Measurements from ENCODE around the gene CCNT1.

The CCNT1 gene

DNA sequence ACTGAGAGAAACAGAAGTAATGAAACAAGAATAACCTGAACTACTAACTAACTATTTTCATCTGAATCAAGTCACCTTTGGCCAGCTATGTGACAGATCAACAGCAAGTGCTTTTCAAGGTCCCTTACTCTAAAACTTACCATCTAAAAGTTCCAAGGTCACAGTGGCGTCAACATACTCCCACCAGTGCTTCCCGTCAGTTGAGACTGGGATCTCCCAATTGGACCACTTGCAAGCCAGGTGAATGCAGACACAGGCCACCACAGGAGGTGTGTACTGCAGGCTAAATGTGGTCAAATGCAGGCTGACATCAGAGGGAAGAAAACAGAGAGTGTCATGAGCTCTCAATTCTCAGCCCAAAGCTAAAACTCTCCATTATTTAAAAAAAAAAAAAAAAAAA lies 20.6 kb downstream of the CCNT1 start:
- Histone ChIP-seq H2AFZ (ENCODE audit: low read depth) (no peak overlapping the region), H3K4me2 (no peak overlapping the region), H3K4me1 (ENCODE audit: low read depth, poor library complexity, severe bottlenecking) (peaks cover 10% of the 10 kb centered on the region), H3K27ac (no peak overlapping the region), H4K20me1 (ENCODE audit: insufficient read depth) (no peaks in the 10 kb centered on the region; the same call in 1 of the 2 replicates), H3K27me3 (ENCODE audit: insufficient read depth, low read depth) (no peaks in the 10 kb centered on the region), H3K79me2 (ENCODE audit: insufficient read depth, low read depth) (0 out of 2 replicates have a peak, but pooled peaks cover 17% of the 10 kb centered on the region), H3K9ac (no peak overlapping the region), H3K36me3 (ENCODE audit: insufficient read depth) (peaks cover 35% of the 10 kb centered on the region; the same call in 1 of the 2 replicates), H3K4me3 (IDR thresholded peaks at IDR 0.05; ENCODE audit: insufficient read depth, low read depth, low read length) (no peak overlapping the region)
- TF ChIP-seq, protein P1, sequence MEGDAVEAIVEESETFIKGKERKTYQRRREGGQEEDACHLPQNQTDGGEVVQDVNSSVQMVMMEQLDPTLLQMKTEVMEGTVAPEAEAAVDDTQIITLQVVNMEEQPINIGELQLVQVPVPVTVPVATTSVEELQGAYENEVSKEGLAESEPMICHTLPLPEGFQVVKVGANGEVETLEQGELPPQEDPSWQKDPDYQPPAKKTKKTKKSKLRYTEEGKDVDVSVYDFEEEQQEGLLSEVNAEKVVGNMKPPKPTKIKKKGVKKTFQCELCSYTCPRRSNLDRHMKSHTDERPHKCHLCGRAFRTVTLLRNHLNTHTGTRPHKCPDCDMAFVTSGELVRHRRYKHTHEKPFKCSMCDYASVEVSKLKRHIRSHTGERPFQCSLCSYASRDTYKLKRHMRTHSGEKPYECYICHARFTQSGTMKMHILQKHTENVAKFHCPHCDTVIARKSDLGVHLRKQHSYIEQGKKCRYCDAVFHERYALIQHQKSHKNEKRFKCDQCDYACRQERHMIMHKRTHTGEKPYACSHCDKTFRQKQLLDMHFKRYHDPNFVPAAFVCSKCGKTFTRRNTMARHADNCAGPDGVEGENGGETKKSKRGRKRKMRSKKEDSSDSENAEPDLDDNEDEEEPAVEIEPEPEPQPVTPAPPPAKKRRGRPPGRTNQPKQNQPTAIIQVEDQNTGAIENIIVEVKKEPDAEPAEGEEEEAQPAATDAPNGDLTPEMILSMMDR (conservative IDR thresholded peaks at IDR 0.05; ENCODE audit: low read depth, low read length) = no peak

DNA sequence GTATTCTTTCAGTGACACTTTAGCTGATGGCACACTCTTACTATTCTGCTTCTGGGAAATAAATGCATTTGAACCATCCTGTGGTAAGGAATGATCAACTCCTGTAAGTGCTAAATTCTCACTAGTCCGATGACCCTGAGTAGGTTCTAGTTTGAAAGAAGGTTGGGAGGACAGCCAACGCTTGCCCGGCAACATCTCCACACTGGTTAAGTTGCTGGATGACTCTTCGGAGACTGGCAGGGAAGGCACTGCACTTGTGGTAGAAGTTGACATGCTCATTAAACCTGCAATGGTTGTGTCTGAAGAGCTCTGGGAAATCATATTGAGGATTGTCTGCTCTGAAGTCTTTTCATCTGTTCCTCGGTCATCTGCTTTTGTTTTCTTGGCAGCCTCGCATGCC lies 22.5 kb downstream of the CCNT1 start:
- TF ChIP-seq, protein P1 (conservative IDR thresholded peaks at IDR 0.05; ENCODE audit: low read depth, low read length) = no peak
- H2AFZ ChIP-seq (ENCODE audit: low read depth) = no peak overlapping the region
- no peaks in the 10 kb centered on the region; the same call in 1 of the 2 replicates for H4K20me1 ChIP-seq (ENCODE audit: insufficient read depth)
- peaks cover 1% of the 10 kb centered on the region for H3K4me1 ChIP-seq (ENCODE audit: low read depth, poor library complexity, severe bottlenecking)
- H3K4me2 ChIP-seq = no peak overlapping the region
- no peak overlapping the region for H3K9ac ChIP-seq
- H3K79me2 ChIP-seq (ENCODE audit: insufficient read depth, low read depth) = 0 out of 2 replicates have a peak, but pooled peaks cover 16% of the 10 kb centered on the region
- no peak overlapping the region for H3K4me3 ChIP-seq (IDR thresholded peaks at IDR 0.05; ENCODE audit: insufficient read depth, low read depth, low read length)
- no peaks in the 10 kb centered on the region for H3K27me3 ChIP-seq (ENCODE audit: insufficient read depth, low read depth)
- H3K36me3 ChIP-seq (ENCODE audit: insufficient read depth) = peaks cover 29% of the 10 kb centered on the region; the same call in 1 of the 2 replicates
- no peak overlapping the region for H3K27ac ChIP-seq

DNA sequence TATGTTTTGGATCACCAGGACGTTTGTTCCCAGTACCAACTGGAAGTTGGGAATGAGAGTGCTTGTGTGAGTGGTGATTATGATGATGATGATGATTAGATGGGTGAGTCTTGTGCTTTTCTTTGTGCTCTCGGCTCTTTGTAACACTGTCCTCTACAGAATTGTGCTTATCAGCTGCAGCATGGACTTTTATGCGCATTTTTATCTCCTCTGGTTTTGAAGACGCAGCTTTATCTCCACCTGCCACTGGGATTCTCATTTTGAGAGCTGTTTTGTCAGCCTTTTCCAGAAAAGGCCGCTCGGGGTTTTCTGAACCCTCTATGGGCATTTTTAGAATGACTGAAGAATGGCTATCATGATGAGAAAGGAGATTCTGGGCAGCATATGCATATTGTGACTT lies 22.9 kb downstream of the CCNT1 start:
- TF ChIP-seq, protein P1 (conservative IDR thresholded peaks at IDR 0.05; ENCODE audit: low read depth, low read length) = no peak
- H3K36me3 ChIP-seq (ENCODE audit: insufficient read depth) = peaks cover 24% of the 10 kb centered on the region; the same call in 1 of the 2 replicates
- H3K4me3 ChIP-seq (IDR thresholded peaks at IDR 0.05; ENCODE audit: insufficient read depth, low read depth, low read length) = no peak overlapping the region
- H2AFZ ChIP-seq (ENCODE audit: low read depth) = no peak overlapping the region
- H3K27me3 ChIP-seq (ENCODE audit: insufficient read depth, low read depth) = no peaks in the 10 kb centered on the region
- no peaks in the 10 kb centered on the region for H3K4me1 ChIP-seq (ENCODE audit: low read depth, poor library complexity, severe bottlenecking)
- no peak overlapping the region for H3K4me2 ChIP-seq
- H3K79me2 ChIP-seq (ENCODE audit: insufficient read depth, low read depth) = 0 out of 2 replicates have a peak, but pooled peaks cover 12% of the 10 kb centered on the region
- H3K27ac ChIP-seq = no peak overlapping the region
- no peaks in the 10 kb centered on the region; the same call in 1 of the 2 replicates for H4K20me1 ChIP-seq (ENCODE audit: insufficient read depth)
- H3K9ac ChIP-seq = no peak overlapping the region

DNA sequence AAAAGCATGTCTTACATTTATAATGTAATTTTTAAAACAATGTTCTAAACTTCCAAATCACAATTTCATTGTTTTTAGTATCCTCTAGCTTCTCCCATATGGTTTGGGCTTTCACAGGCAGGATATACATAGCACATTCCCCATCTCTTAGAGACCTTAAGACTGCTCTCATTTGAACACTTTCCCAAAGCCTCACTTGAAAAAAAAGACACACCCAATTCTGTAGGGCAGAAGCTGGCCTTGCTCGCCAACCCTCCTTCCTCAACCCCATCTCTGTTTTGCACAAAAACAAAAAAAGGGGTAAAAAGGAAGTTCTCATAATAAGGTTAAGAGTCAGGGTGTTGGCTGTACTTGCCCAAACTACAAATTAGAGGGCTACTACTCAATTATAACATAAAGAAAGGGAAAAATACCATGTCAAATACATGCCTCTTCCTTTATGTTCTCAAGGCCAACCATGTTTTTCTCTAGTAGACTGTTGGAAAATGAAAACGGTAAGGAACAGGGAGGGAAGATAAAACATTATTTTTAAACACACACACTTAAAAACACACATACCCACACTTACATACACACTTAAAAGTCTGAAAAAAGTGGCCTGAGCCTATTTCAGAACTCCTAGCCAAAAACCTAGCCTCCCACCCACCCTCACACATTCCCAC lies 24.6 kb downstream of the CCNT1 start:
- no peak overlapping the region for H3K27ac ChIP-seq
- H3K4me2 ChIP-seq = no peak overlapping the region
- no peak overlapping the region for H3K4me3 ChIP-seq (IDR thresholded peaks at IDR 0.05; ENCODE audit: insufficient read depth, low read depth, low read length)
- H4K20me1 ChIP-seq (ENCODE audit: insufficient read depth) = no peaks in the 10 kb centered on the region; the same call in 1 of the 2 replicates
- H2AFZ ChIP-seq (ENCODE audit: low read depth) = no peak overlapping the region
- peaks cover 18% of the 10 kb centered on the region; the same call in 1 of the 2 replicates for H3K36me3 ChIP-seq (ENCODE audit: insufficient read depth)
- TF ChIP-seq, protein P1 (conservative IDR thresholded peaks at IDR 0.05; ENCODE audit: low read depth, low read length) = no peak
- no peaks in the 10 kb centered on the region for H3K4me1 ChIP-seq (ENCODE audit: low read depth, poor library complexity, severe bottlenecking)
- no peak overlapping the region for H3K9ac ChIP-seq
- 0 out of 2 replicates have a peak, but pooled peaks cover 5% of the 10 kb centered on the region for H3K79me2 ChIP-seq (ENCODE audit: insufficient read depth, low read depth)
- H3K27me3 ChIP-seq (ENCODE audit: insufficient read depth, low read depth) = no peaks in the 10 kb centered on the region
